NB4 (cell line): ENCODE measurements around the gene ICAM1.

Experiments
- DNase-seq: peaks from one replicate; pipeline ENCODE4 v3.0.0; 2010; ENCODE audit warnings: low read depth
- H3K4me3 ChIP-seq: one replicate; pipeline ENCODE4 v1.5.1; 2011; ENCODE audit warnings: mild to moderate bottlenecking, low read depth, low read length, moderate library complexity
- MAX ChIP-seq: IDR thresholded peaks from 2 replicates; pipeline ENCODE4 v1.6.1; 2011; ENCODE audit warnings: low read depth, low read length
- MYC ChIP-seq: IDR thresholded peaks from 2 replicates; pipeline ENCODE4 v1.6.1; 2011; ENCODE audit warnings: low read depth, low read length
- POLR2A ChIP-seq: IDR thresholded peaks from 2 replicates; pipeline ENCODE4 v1.6.1; 2011; ENCODE audit warnings: mild to moderate bottlenecking; ENCODE audit not compliant: insufficient read length; ENCODE audit errors: extremely low read depth
- TF ChIP-seq, protein P1 (sequence below): IDR thresholded peaks from one replicate; pipeline ENCODE4 v1.5.1; 2012; ENCODE audit warnings: low read depth, low read length

ICAM1 gene

GRCh38 chr19:10327793-10328192, 56.9 kb downstream of the ICAM1 start:
- TF ChIP-seq POLR2A (no peak), MYC (no peak), MAX (no peak)
- TF ChIP-seq, protein P1, sequence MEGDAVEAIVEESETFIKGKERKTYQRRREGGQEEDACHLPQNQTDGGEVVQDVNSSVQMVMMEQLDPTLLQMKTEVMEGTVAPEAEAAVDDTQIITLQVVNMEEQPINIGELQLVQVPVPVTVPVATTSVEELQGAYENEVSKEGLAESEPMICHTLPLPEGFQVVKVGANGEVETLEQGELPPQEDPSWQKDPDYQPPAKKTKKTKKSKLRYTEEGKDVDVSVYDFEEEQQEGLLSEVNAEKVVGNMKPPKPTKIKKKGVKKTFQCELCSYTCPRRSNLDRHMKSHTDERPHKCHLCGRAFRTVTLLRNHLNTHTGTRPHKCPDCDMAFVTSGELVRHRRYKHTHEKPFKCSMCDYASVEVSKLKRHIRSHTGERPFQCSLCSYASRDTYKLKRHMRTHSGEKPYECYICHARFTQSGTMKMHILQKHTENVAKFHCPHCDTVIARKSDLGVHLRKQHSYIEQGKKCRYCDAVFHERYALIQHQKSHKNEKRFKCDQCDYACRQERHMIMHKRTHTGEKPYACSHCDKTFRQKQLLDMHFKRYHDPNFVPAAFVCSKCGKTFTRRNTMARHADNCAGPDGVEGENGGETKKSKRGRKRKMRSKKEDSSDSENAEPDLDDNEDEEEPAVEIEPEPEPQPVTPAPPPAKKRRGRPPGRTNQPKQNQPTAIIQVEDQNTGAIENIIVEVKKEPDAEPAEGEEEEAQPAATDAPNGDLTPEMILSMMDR: no peak
- no peak overlapping the region for H3K4me3 ChIP-seq
- DNase-seq: no peak

DNA sequence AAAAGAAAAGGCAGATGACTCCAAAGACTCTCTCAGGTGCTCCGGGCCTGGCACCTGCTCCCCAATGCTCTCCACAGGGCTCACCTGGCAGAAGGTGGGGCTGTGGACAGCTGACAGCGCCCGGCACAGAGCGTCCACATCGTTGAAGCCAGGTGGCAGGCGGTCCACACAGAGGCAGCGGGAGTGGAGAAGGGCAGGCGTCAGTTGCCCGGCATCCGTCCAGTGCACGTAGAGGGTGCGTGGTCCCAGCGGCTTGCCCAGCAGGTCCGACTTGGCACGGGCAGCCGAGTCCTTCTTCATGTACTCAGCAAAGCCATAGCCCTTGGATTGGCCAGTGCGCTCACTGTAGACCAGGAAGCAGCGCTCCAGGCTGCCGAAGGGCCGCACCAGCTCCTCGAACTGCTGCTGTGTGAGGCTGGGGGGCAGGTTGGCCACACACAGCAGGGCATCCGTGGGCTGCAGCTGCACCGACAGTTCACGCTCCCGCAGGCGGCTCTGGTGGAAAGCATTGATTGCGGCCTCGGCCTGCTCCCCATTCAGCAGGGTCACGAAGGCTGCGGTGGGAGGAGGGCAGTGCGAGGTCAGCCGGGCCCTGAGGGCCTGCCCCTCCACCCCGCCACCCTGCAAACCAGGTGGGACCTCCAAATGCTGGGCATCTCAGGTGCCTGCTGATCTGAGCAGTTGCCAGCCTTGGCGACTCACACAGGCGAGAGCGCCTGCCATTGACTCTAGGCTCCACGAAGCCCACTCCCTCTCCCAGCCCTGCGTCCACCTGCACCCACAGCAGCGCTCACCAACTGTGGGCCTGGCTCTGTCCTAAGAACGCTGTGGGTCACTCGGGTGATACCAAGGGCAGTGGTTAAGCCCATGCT, 57.9 kb downstream of the ICAM1 start:
- DNase-seq: no peak
- TF ChIP-seq POLR2A (no peak), MAX (no peak), MYC (no peak)
- TF ChIP-seq, protein P1: no peak
- no peak overlapping the region for H3K4me3 ChIP-seq

GRCh38 chr19:10329555-10329954, 58.6 kb downstream of the ICAM1 start:
- no peak for TF ChIP-seq MAX
- TF ChIP-seq MYC: no peak
- TF ChIP-seq POLR2A: no peak
- TF ChIP-seq, protein P1: no peak
- H3K4me3 ChIP-seq: no peak overlapping the region
- DNase-seq: no peak

GRCh38 chr19:10332158-10332964, 61.4 kb downstream of the ICAM1 start:
- DNase-seq: peak; percentile 67
- TF ChIP-seq MAX: no peak
- TF ChIP-seq, protein P1: peak; percentile 42
- peak overlapping the region; percentile 67 for H3K4me3 ChIP-seq

GRCh38 chr19:10332965-10333757, 62.2 kb downstream of the ICAM1 start, which contains the start of gene RAVER1:
Gene RAVER1, minus strand, starts transcription at chr19:10333529. Its CDS starts 22 bp downstream, at chr19:10333507.
- TF ChIP-seq, protein P1: no peak
- TF ChIP-seq MYC: no peak
- TF ChIP-seq MAX: no peak
- no peak for TF ChIP-seq POLR2A
- DNase-seq: peak; percentile 100

More at GRCh38 chr19:10332965-10333757, 62.2 kb downstream of the ICAM1 start, which contains the start of gene RAVER1:
- H3K4me3 ChIP-seq: peak within 1 kb of the TSS; percentile 67
